Ureter (tissue), 1 donor: ENCODE results near the gene TWSG1. TPM values are rescaled to one million over a fixed set of nuclear protein-coding genes. Genes with fewer than 3 reads are reported as not detected.

Experiments used
- total RNA-seq: library from RNA; stranded (reverse); gene quantifications from one replicate; pipeline ENCODE4 v1.2.4, GENCODE V29; 2023
- donor health status: DM: yes; HTN: yes; CAD: no.

TWSG1 gene
- total RNA-seq, 1 donor from 2014 or later: 44.6 TPM

Other genes starting within 250 kb of the TWSG1 start
- gene NDUFV2, start 232.1 kb upstream of the TWSG1 start, total RNA-seq: 137 TPM
- gene ANKRD12, start 198.0 kb upstream of the TWSG1 start, total RNA-seq: 91.7 TPM
- 117 TPM for gene RALBP1, start 140.7 kb downstream of the TWSG1 start, total RNA-seq